GM12873 (cell line): Measurements from ENCODE around the gene ABCA4.

Experiments used
- CTCF ChIP-seq: IDR thresholded peaks from 2 replicates; pipeline ENCODE4 v1.5.1; 2012; ENCODE audit warnings: low read depth, mild to moderate bottlenecking, moderate library complexity, low read length, control low read depth; ENCODE audit not compliant: insufficient read depth; ENCODE audit errors: missing control alignments

Gene ABCA4

GRCh38 chr1:93961443-93961842, 159.5 kb downstream of the ABCA4 start:
- TF ChIP-seq CTCF, result no peak

- no peak for TF ChIP-seq CTCF
These were observed 160.3 kb downstream of the ABCA4 start for GRCh38 chr1:93960641-93961147.

GRCh38 chr1:93959413-93959812, 161.5 kb downstream of the ABCA4 start:
- TF ChIP-seq CTCF, result no peak

- TF ChIP-seq CTCF, result no peak
These were observed 162.2 kb downstream of the ABCA4 start for GRCh38 chr1:93958726-93959100.

GRCh38 chr1:93958032-93958725, 162.8 kb downstream of the ABCA4 start:
- TF ChIP-seq CTCF, result no peak

GRCh38 chr1:93955765-93956164, 165.2 kb downstream of the ABCA4 start:
- no peak for TF ChIP-seq CTCF
